Neural cell (in vitro differentiated cells): ENCODE measurements around the gene EEPD1.

Experiments
- EP300 ChIP-seq: fragments of 450-650 bp; conservative IDR thresholded peaks from 2 replicates; pipeline ENCODE4 v1.6.1; 2014; ENCODE audit warnings: antibody characterized with exemption, mild to moderate bottlenecking, moderate library complexity; ENCODE audit not compliant: poor library complexity, severe bottlenecking
- EZH2 ChIP-seq: fragments of 200-600, 300-800 bp; shearing (Covaris generic), sonication (generic); IDR thresholded peaks from 2 replicates; pipeline ENCODE4 v1.6.1; 2014; ENCODE audit warnings: antibody characterized with exemption, low read length, borderline replicate concordance, mild to moderate bottlenecking; ENCODE audit not compliant: insufficient read depth, poor library complexity, severe bottlenecking
- POLR2AphosphoS5 ChIP-seq: IDR thresholded peaks from 2 replicates; pipeline ENCODE4 v1.6.1; 2012
- TF ChIP-seq, protein P1 (sequence below): fragments of 450-650 bp; IDR thresholded peaks from 2 replicates; pipeline ENCODE4 v1.5.1; 2014; ENCODE audit warnings: antibody characterized with exemption, mild to moderate bottlenecking, moderate library complexity; ENCODE audit not compliant: poor library complexity, severe bottlenecking

GRCh38 chr7:36286688-36287087 lies 133.6 kb downstream of the EEPD1 start:
- TF ChIP-seq, protein P1, sequence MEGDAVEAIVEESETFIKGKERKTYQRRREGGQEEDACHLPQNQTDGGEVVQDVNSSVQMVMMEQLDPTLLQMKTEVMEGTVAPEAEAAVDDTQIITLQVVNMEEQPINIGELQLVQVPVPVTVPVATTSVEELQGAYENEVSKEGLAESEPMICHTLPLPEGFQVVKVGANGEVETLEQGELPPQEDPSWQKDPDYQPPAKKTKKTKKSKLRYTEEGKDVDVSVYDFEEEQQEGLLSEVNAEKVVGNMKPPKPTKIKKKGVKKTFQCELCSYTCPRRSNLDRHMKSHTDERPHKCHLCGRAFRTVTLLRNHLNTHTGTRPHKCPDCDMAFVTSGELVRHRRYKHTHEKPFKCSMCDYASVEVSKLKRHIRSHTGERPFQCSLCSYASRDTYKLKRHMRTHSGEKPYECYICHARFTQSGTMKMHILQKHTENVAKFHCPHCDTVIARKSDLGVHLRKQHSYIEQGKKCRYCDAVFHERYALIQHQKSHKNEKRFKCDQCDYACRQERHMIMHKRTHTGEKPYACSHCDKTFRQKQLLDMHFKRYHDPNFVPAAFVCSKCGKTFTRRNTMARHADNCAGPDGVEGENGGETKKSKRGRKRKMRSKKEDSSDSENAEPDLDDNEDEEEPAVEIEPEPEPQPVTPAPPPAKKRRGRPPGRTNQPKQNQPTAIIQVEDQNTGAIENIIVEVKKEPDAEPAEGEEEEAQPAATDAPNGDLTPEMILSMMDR = no peak
- TF ChIP-seq POLR2AphosphoS5 (no peak), EP300 (no peak), EZH2 (no peak)
